ENCODE data around the gene HS3ST3B1.

DNA sequence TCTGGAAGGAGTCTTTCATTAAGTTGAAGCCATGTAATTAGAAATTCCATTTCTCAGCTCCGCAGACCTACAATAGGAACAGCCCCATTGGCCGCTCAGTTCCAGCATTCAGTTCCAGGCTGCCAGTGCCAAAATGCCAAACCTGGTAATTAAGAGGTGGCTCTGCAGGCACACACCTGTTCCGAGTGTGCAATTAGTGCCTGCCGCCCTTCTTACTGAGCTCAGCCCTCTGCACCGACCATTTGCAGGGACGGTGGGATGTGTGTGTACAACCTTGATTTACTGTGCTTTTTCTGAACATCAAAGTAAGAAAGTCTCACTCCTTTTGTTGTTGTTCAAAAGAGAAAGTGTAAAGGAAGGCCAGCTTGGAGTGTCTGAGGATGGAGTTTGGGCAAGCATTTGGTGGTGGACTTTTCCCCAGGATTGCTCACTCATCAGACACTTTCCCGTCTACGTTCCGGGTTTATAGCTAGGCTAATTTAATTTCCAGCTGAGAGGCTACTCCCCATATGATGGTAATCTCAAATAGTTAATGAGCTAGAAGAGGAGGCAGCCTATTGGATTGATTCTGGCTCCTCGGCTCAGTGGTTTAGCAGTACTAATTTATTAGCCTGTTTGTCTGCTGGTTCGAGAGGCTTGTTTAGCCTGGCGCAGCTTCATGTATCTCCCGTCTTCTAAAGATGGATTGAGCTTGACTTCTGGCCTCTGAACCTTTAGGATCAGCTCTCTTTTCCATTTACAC is 20.0 kb downstream of the HS3ST3B1 start:
- TF ChIP-seq CTCF (IDR thresholded peaks at IDR 0.05; ENCODE audit: low read length) (no peak), EZH2 (optimal IDR thresholded peaks at IDR 0.05; ENCODE audit: low read depth, low read length) (no peak)
